K562 (cell line): ENCODE results near the gene NR3C2.

ENCODE experiments used
- EGR1 ChIP-seq: fragments of 450-650 bp; conservative IDR thresholded peaks from 2 replicates; pipeline ENCODE4 v1.6.1; 2017; ENCODE audit warnings: mild to moderate bottlenecking
- FOXA1 ChIP-seq: fragments of 450-650 bp; IDR thresholded peaks from 2 replicates; pipeline ENCODE4 v1.6.1; 2016; ENCODE audit warnings: mild to moderate bottlenecking, borderline replicate concordance
- HDGF ChIP-seq: fragments of 450-650 bp; IDR thresholded peaks from 2 replicates; pipeline ENCODE4 v1.6.1; 2016
- JUND ChIP-seq, 2 experiments: IDR thresholded peaks; 2 replicates in 1 of 2; 3 replicates in 1 of 2; pipeline ENCODE4 v1.6.1; 2011; ENCODE audit warnings: borderline replicate concordance in 2 of 2, low read depth in 2 of 2, low read length in 2 of 2, improper control_type of control experiment in 1 of 2, missing biosample characterization in 1 of 2, missing genetic modification characterization in 1 of 2, missing genetic modification reagents in 1 of 2
- KAT2B ChIP-seq: IDR thresholded peaks from one replicate; pipeline ENCODE4 v1.6.1; 2012; ENCODE audit warnings: low read depth, mild to moderate bottlenecking, control low read depth, inconsistent platforms, low read length, moderate library complexity
- KDM4B ChIP-seq, 2 experiments: fragments of 450-650 bp in 1 of 2; sonication (generic) in 1 of 2; IDR thresholded peaks; 2 replicates each; pipeline ENCODE4 v1.6.1; 2016 to 2017; ENCODE audit warnings: borderline replicate concordance in 2 of 2, antibody characterized with exemption in 1 of 2, low read depth in 1 of 2, mild to moderate bottlenecking in 1 of 2
- RBBP5 ChIP-seq: fragments of 200-600 bp; sonication (generic); IDR thresholded peaks from 2 replicates; pipeline ENCODE4 v1.6.1; 2012; ENCODE audit warnings: borderline replicate concordance, mild to moderate bottlenecking, low read length, control low read depth, inconsistent platforms; ENCODE audit not compliant: insufficient read depth, poor library complexity, severe bottlenecking
- ZNF12 ChIP-seq: sonication (generic); formaldehyde crosslinking; IDR thresholded peaks from 2 replicates; pipeline ENCODE4 v1.4.0; 2020; ENCODE audit warnings: mild to moderate bottlenecking, missing genetic modification reagents
- ZNF316 ChIP-seq: fragments of 450-650 bp; IDR thresholded peaks from 2 replicates; pipeline ENCODE4 v1.6.1; 2016
- TF ChIP-seq, protein P1 (sequence below), 3 experiments: IDR thresholded peaks in 2 of 3; conservative IDR thresholded peaks in 1 of 3; 2 replicates each; pipeline ENCODE4 v1.5.1; 2011 to 2012; ENCODE audit warnings: low read length in 3 of 3, mild to moderate bottlenecking in 3 of 3, control low read depth in 2 of 3, improper control_type of control experiment in 1 of 3, inconsistent platforms in 1 of 3, low read depth in 1 of 3, mixed read lengths in 1 of 3, moderate library complexity in 1 of 3; ENCODE audit not compliant: insufficient read depth in 2 of 3
- TF ChIP-seq, protein P2 (sequence below): fragments of 150-350 bp; conservative IDR thresholded peaks from 2 replicates; pipeline ENCODE4 v1.6.1; 2014; ENCODE audit warnings: low read length

DNA sequence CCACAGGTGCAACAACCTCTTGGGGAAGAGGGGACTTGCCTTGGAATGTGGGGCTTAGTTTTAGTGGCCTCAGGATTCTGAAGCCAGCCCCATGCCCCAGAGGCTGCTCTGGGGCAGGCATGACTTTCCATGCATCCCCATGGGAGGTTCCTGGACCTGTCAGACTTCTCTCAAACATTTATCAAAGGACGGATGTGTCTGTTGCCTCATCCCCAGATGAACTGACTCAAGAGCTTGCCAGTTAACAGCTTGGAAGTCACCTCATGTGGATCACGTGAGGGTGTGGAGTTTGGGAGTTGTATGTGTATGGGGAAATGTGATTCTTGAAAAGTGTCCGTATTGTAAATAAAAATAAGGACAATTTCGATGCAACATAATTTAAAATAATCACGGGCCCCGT, 368.9 kb downstream of the NR3C2 start:
- TF ChIP-seq RBBP5 (no peak), ZNF12 (no peak), ZNF316 (no peak), JUND (IDR thresholded peaks at IDR 0.05; ENCODE audit: borderline replicate concordance, low read depth, low read length) (no peak), JUND (tag; IDR thresholded peaks at IDR 0.05; ENCODE audit: borderline replicate concordance, low read depth, low read length) (no peak), HDGF (no peak), KAT2B (no peak), FOXA1 (no peak), KDM4B (IDR thresholded peaks at IDR 0.05; ENCODE audit: borderline replicate concordance in 2 of 2, low read depth in 1 of 2) (no peak), EGR1 (no peak)
- TF ChIP-seq, protein P1, sequence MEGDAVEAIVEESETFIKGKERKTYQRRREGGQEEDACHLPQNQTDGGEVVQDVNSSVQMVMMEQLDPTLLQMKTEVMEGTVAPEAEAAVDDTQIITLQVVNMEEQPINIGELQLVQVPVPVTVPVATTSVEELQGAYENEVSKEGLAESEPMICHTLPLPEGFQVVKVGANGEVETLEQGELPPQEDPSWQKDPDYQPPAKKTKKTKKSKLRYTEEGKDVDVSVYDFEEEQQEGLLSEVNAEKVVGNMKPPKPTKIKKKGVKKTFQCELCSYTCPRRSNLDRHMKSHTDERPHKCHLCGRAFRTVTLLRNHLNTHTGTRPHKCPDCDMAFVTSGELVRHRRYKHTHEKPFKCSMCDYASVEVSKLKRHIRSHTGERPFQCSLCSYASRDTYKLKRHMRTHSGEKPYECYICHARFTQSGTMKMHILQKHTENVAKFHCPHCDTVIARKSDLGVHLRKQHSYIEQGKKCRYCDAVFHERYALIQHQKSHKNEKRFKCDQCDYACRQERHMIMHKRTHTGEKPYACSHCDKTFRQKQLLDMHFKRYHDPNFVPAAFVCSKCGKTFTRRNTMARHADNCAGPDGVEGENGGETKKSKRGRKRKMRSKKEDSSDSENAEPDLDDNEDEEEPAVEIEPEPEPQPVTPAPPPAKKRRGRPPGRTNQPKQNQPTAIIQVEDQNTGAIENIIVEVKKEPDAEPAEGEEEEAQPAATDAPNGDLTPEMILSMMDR (IDR thresholded peaks at IDR 0.05 in 2 of 3, conservative IDR thresholded peaks at IDR 0.05 in 1 of 3; ENCODE audit: insufficient read depth in 2 of 3, low read depth in 1 of 3, low read length in 3 of 3), result no peak
- TF ChIP-seq, protein P2, sequence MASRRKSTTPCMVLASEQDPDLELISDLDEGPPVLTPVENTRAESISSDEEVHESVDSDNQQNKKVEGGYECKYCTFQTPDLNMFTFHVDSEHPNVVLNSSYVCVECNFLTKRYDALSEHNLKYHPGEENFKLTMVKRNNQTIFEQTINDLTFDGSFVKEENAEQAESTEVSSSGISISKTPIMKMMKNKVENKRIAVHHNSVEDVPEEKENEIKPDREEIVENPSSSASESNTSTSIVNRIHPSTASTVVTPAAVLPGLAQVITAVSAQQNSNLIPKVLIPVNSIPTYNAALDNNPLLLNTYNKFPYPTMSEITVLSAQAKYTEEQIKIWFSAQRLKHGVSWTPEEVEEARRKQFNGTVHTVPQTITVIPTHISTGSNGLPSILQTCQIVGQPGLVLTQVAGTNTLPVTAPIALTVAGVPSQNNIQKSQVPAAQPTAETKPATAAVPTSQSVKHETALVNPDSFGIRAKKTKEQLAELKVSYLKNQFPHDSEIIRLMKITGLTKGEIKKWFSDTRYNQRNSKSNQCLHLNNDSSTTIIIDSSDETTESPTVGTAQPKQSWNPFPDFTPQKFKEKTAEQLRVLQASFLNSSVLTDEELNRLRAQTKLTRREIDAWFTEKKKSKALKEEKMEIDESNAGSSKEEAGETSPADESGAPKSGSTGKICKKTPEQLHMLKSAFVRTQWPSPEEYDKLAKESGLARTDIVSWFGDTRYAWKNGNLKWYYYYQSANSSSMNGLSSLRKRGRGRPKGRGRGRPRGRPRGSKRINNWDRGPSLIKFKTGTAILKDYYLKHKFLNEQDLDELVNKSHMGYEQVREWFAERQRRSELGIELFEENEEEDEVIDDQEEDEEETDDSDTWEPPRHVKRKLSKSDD, result no peak
